Colonic mucosa (tissue), 4 donors: ENCODE results near the gene EREG. TPM values are rescaled to one million over a fixed set of nuclear protein-coding genes. Genes with fewer than 3 reads are reported as not detected.

Experiments
- DNase-seq: peaks from one replicate; pipeline ENCODE4 v3.0.0-alpha.2; 2020
- H3K27ac ChIP-seq: fragments of 200-600 bp; one replicate; pipeline ENCODE4 v1.8.0; 2021
- H3K27me3 ChIP-seq: fragments of 200-600 bp; one replicate; pipeline ENCODE4 v1.8.0; 2021
- H3K36me3 ChIP-seq: fragments of 200-600 bp; one replicate; pipeline ENCODE4 v1.8.0; 2021
- H3K4me1 ChIP-seq: fragments of 200-600 bp; one replicate; pipeline ENCODE4 v1.8.0; 2021; ENCODE audit warnings: mild to moderate bottlenecking
- H3K4me3 ChIP-seq: fragments of 200-600 bp; one replicate; pipeline ENCODE4 v1.8.0; 2021
- H3K9ac ChIP-seq, 2 donors: one replicate each; pipeline ENCODE4 v1.7.0; 2013; ENCODE audit warnings: control low read depth in 2 of 2, low read depth in 2 of 2, low read length in 2 of 2
- H3K9me3 ChIP-seq: fragments of 200-600 bp; one replicate; pipeline ENCODE4 v1.8.0; 2021
- intact Hi-C: fragments of 100-400 bp; cut with DNase I; formaldehyde crosslinking; loops from one replicate; pipeline ENCODE4 v1.14.1; 2022
- total RNA-seq, 2 donors: library from RNA; stranded (reverse); fragmentation: NEBNext Ultra II Directional in 1 of 2; extraction: Animal tissue kit (Norgen Biotek cat#: 25700) in 1 of 2; gene quantifications; one replicate each; pipeline ENCODE4 v1.2.1, GENCODE V29; 2021
- TF ChIP-seq, protein P1 (sequence below): fragments of 200-600 bp; IDR thresholded peaks from one replicate; pipeline ENCODE4 v1.8.0; 2022; ENCODE audit warnings: antibody characterized with exemption, mild to moderate bottlenecking
- donor health status: healthy.
- donor health status: DM: no; HTN: no; CAD: no.
- donor health status: DM: no; HTN: no; CAD: no.

The EREG gene
- total RNA-seq, 2 donors from 2014 or later, result 2.4 to 3.5 TPM

DNA sequence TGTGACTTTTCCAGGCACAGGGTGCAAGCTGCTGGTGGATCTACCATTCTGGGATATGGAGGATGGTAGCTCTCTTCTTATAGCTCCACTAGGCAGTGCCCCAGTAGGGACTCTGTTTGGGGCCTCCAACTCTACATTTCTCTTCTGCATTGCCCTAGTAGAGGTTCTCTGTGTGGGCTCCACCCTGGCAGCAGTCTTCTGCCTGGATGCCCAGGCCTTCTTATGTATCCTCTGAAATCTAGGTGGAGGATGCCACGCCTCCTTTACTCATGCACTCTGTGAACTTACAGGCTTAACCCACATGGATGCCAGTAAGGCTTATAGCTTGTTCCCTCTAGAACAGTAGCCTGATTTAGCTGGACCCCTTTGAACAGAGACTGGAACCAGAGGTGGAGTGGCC lies 20.9 kb upstream of the EREG start:
- intact Hi-C loops, result no loop called here
- H3K9me3 ChIP-seq, result no peaks in the 10 kb centered on the region

DNA sequence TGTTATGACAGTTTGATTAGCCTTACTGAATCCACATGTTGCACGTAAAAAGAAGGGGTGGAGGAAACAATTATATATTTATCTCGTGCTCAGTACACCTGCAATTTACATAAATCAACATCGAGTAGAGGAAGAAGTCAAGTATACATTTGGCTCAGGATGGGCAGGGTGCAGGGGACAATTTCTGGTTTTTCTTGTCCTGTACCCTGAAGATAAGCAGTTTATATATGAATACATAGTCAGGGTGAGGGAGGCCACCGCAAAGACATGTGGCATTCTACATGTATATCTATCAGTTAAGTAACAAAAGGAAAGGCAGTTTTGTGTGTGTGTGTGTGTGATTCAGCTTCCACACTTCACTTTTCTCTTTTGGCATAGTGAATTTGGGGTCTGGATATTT lies 11.1 kb upstream of the EREG start:
- Histone ChIP-seq H3K27me3 (no peaks in the 10 kb centered on the region), H3K4me3 (no peak overlapping the region), H3K27ac (no peak overlapping the region), H3K9ac (no peak overlapping the region), H3K9me3 (no peaks in the 10 kb centered on the region), H3K4me1 (no peaks in the 10 kb centered on the region), H3K36me3 (no peaks in the 10 kb centered on the region)
- TF ChIP-seq, protein P1, sequence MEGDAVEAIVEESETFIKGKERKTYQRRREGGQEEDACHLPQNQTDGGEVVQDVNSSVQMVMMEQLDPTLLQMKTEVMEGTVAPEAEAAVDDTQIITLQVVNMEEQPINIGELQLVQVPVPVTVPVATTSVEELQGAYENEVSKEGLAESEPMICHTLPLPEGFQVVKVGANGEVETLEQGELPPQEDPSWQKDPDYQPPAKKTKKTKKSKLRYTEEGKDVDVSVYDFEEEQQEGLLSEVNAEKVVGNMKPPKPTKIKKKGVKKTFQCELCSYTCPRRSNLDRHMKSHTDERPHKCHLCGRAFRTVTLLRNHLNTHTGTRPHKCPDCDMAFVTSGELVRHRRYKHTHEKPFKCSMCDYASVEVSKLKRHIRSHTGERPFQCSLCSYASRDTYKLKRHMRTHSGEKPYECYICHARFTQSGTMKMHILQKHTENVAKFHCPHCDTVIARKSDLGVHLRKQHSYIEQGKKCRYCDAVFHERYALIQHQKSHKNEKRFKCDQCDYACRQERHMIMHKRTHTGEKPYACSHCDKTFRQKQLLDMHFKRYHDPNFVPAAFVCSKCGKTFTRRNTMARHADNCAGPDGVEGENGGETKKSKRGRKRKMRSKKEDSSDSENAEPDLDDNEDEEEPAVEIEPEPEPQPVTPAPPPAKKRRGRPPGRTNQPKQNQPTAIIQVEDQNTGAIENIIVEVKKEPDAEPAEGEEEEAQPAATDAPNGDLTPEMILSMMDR, result no peak
- no peak for DNase-seq
- intact Hi-C loops, result no loop called here

More for the DNA sequence above, 20.9 kb upstream of the EREG start:
- Histone ChIP-seq H3K9ac (no peak overlapping the region), H3K27me3 (no peaks in the 10 kb centered on the region), H3K4me3 (no peak overlapping the region), H3K4me1 (no peaks in the 10 kb centered on the region), H3K27ac (no peak overlapping the region), H3K36me3 (no peaks in the 10 kb centered on the region)
- TF ChIP-seq, protein P1, result no peak
- no peak for DNase-seq

DNA sequence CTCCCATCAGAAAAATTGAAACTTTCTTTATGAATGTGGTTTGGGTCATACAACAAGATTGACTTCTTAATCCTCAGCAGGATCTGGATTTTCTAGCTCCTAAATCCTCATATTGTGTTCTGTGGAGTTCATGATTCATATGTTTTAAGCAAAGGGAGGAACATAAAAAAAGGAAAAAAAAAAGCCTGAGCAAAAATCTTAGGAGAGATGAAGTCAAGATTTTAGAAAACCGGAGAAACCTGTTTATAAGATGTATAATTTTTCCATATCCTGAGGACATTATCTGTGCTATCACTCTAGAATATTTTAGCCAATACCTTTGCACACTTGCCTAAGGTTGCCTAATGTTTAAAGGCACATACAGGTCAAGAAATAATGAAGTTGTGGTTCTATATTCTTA lies 7.0 kb upstream of the EREG start:
- H3K27ac ChIP-seq, result no peak overlapping the region
- no peak overlapping the region for H3K4me3 ChIP-seq
- no peaks in the 10 kb centered on the region for H3K4me1 ChIP-seq
- no peak overlapping the region for H3K9ac ChIP-seq
- intact Hi-C loops, result no loop called here
- no peaks in the 10 kb centered on the region for H3K27me3 ChIP-seq
- no peaks in the 10 kb centered on the region for H3K36me3 ChIP-seq
- DNase-seq, result no peak
- TF ChIP-seq, protein P1, result no peak
- H3K9me3 ChIP-seq, result no peaks in the 10 kb centered on the region

DNA sequence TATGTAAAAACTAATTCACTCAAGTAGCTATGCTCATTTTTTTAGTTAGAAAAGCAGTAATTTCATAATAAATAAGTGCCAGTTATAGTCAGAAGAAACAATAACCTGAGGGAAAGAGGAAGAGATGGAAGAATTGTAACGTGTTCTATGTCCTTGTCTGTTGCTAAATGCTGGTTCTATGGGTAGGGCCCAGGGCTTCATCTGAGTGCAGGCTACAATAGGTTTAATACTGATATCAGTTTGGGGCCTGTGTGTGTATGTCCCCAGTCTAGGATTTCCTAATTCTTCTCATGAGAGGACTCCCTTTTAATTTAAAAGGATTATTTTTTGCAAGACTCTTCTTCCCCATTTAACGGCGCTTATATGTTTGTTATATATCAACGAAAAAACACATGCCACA lies 3.3 kb upstream of the EREG start:
- H3K9ac ChIP-seq, result no peak overlapping the region
- H3K36me3 ChIP-seq, result no peaks in the 10 kb centered on the region
- no peak overlapping the region for H3K27ac ChIP-seq
- no peaks in the 10 kb centered on the region for H3K27me3 ChIP-seq
- no peak overlapping the region for H3K4me3 ChIP-seq
- TF ChIP-seq, protein P1, result no peak
- intact Hi-C loops, result no loop called here
- DNase-seq, result no peak
- H3K9me3 ChIP-seq, result no peaks in the 10 kb centered on the region
- H3K4me1 ChIP-seq, result no peaks in the 10 kb centered on the region

DNA sequence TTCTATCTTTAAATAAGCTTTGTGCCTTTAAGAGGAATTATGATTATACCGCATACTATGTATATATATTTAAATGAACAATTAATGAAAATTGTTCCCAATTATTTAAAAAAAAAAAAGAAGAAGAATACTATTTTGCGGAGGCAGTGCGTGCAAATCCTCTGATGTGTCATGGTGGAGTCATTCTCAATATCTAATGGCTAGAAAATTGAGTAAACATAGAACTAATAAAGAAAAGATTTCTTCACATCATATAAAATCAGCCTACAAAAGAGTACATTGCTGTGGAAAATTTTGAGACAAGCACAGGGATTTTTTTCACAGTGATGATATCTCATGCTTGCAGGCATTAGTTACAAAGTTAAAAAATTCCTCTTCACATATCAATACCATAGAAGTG lies 2.6 kb upstream of the EREG start:
- Histone ChIP-seq H3K27me3 (no peaks in the 10 kb centered on the region), H3K9ac (no peak overlapping the region), H3K9me3 (no peaks in the 10 kb centered on the region), H3K27ac (no peak overlapping the region), H3K36me3 (no peaks in the 10 kb centered on the region), H3K4me1 (no peaks in the 10 kb centered on the region), H3K4me3 (no peak overlapping the region)
- no peak for DNase-seq
- intact Hi-C loops, result no loop called here
- TF ChIP-seq, protein P1, result no peak

DNA sequence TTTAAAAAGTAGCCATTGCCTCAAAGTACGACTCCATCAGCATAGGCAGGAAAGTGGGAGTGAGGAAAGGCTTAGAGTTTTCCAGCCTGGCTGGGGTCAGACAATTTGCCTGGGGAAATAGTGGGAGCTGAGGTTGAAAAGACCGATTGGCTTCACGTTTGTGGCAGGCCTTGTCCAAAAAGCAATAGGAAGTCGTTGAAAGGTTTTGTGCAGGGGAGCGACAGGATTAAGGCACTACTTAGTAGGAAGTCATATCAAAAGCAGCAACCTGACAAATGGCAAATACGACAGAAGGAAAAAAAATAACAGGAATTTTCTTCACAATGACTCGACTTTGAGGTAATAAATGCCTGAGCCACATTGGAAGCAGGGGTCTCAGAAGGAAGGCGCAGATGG lies 691 bp upstream of the EREG start:
- no peaks in the 10 kb centered on the region for H3K27me3 ChIP-seq
- no peak for DNase-seq
- H3K36me3 ChIP-seq, result no peaks in the 10 kb centered on the region
- H3K4me3 ChIP-seq, result no peak overlapping the region
- no peaks in the 10 kb centered on the region for H3K4me1 ChIP-seq
- TF ChIP-seq, protein P1, result no peak
- no peak overlapping the region for H3K27ac ChIP-seq
- H3K9me3 ChIP-seq, result no peaks in the 10 kb centered on the region
- no peak overlapping the region for H3K9ac ChIP-seq
- intact Hi-C loops, result no loop called here
